ENCODE data around the gene RPH3AL. TPM values are rescaled to one million over a fixed set of nuclear protein-coding genes. Genes with fewer than 3 reads are reported as not detected.

RPH3AL gene
- total RNA-seq, 1 donor from 2014 or later = 22.3 TPM

DNA sequence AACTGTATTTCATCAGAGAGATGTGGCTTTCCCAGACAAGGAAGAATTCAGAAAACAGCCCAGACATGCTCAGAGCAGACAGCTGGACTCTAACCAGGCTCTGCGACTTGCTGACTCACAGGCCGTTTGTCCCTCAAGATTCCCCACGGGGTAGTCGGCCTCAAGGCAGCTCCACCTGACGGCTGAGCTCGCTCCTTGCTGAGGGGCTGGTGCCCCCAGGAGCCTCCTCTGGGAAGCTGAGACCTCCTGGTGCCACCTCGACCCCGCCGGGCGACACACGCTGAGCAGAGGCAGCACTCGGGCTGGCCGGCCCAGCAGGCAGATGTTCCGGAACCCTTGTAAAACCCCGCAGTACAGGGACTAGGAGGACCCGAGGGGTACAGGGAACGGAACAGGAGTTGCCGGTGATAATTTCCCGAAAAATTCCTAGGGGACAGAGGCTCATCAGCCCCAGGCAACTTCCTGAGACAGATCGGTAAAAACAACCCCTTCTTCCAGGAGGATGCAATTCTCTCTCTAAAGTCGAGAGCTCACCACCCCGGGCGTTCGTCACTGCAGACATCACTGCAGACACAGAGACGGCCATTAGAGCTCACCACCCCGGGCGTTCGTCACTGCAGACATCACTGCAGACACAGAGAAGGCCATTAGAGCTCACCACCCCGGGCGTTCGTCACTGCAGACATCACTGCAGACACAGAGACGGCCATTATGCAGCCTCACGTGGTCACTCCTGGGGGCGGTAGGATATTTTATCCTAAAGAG is 19.9 kb downstream of the RPH3AL start:
- no peaks in the 10 kb centered on the region for H3K36me3 Mint-ChIP-seq (ENCODE audit: unreplicated experiment)
- peak overlapping the region; percentile 95 for H3K27ac Mint-ChIP-seq (ENCODE audit: unreplicated experiment)
- TF ChIP-seq, protein P1, sequence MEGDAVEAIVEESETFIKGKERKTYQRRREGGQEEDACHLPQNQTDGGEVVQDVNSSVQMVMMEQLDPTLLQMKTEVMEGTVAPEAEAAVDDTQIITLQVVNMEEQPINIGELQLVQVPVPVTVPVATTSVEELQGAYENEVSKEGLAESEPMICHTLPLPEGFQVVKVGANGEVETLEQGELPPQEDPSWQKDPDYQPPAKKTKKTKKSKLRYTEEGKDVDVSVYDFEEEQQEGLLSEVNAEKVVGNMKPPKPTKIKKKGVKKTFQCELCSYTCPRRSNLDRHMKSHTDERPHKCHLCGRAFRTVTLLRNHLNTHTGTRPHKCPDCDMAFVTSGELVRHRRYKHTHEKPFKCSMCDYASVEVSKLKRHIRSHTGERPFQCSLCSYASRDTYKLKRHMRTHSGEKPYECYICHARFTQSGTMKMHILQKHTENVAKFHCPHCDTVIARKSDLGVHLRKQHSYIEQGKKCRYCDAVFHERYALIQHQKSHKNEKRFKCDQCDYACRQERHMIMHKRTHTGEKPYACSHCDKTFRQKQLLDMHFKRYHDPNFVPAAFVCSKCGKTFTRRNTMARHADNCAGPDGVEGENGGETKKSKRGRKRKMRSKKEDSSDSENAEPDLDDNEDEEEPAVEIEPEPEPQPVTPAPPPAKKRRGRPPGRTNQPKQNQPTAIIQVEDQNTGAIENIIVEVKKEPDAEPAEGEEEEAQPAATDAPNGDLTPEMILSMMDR (IDR thresholded peaks at IDR 0.05; ENCODE audit: partially characterized antibody, unreplicated experiment) = no peak

DNA sequence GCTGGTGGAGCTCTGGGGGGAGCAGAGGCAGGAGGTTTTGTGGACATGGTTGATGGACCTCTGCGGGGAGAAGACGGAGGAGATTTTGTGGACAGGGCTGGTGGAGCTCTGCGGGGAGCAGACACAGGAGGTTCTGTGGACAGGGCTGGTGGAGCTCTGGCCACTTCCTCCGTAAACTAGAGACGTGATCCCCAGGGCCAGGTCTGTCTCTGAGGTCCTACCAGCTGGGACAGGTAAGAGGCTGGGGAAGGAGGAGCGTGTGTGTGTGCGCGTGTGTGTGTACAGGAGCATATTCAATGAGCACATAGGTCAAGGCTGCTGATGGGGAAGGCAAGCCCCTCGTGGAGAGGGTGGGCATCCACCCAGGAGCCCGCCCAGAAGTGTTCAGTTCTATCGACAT is 20.6 kb downstream of the RPH3AL start:
- Mint-ChIP-seq H3K36me3 (ENCODE audit: unreplicated experiment) (no peaks in the 10 kb centered on the region), H3K4me1 (ENCODE audit: low read depth, unreplicated experiment) (peaks cover 37% of the 10 kb centered on the region), H3K27ac (ENCODE audit: unreplicated experiment) (peak overlapping the region; percentile 95), H3K27me3 (ENCODE audit: unreplicated experiment) (peaks cover 5% of the 10 kb centered on the region), H3K9me3 (ENCODE audit: unreplicated experiment) (peaks cover 5% of the 10 kb centered on the region), H3K4me3 (ENCODE audit: unreplicated experiment) (peak overlapping the region; percentile 73)
- TF ChIP-seq, protein P1 (IDR thresholded peaks at IDR 0.05; ENCODE audit: partially characterized antibody, unreplicated experiment) = no peak
- no peak for DNase-seq

More for the DNA sequence above, 19.9 kb downstream of the RPH3AL start:
- Mint-ChIP-seq H3K27me3 (ENCODE audit: unreplicated experiment) (peaks cover 5% of the 10 kb centered on the region), H3K4me3 (ENCODE audit: unreplicated experiment) (peak overlapping the region; percentile 73), H3K4me1 (ENCODE audit: low read depth, unreplicated experiment) (peaks cover 36% of the 10 kb centered on the region), H3K9me3 (ENCODE audit: unreplicated experiment) (peaks cover 5% of the 10 kb centered on the region)
- DNase-seq = no peak

DNA sequence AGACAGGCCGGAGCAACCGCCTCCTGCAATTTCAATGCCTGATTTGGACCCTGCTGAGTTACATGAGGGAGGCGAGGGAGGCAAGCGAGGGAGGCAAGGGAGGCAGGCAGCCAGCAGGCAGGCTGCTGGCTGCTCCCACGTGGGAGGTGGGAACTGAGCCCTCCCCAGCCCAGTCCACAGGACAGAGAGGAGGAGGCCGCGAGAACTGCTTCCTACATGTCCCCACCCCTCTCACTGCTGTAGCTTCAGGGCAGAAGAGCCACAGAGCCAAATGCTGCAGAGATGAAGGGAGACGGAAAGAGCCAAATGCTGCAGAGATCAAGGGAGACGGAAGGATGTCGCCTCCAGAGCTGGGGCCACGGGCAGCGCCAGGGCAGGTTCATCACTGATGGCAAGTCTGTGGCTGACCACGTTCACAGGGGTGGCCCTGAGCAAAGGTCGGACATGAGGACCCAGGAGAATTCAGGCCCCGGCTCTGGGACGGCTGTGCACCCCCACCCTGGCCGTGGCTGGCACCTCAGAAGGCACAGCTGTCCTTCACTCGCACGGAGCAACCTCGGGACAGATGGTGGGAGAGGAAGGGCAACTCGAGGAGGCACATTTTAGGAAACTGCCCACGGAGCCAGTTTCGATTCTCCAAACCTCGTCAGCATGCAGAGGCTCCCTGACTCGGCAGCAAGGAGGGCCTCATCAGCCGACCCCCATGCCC is 21.5 kb downstream of the RPH3AL start:
- H3K4me1 Mint-ChIP-seq (ENCODE audit: low read depth, unreplicated experiment) = peaks cover 35% of the 10 kb centered on the region
- TF ChIP-seq, protein P1 (IDR thresholded peaks at IDR 0.05; ENCODE audit: partially characterized antibody, unreplicated experiment) = no peak
- H3K27ac Mint-ChIP-seq (ENCODE audit: unreplicated experiment) = peak overlapping the region; percentile 64
- H3K9me3 Mint-ChIP-seq (ENCODE audit: unreplicated experiment) = peaks cover 7% of the 10 kb centered on the region
- H3K27me3 Mint-ChIP-seq (ENCODE audit: unreplicated experiment) = peaks cover 3% of the 10 kb centered on the region
- DNase-seq = no peak
- peak overlapping the region; percentile 77 for H3K4me3 Mint-ChIP-seq (ENCODE audit: unreplicated experiment)
- no peaks in the 10 kb centered on the region for H3K36me3 Mint-ChIP-seq (ENCODE audit: unreplicated experiment)

DNA sequence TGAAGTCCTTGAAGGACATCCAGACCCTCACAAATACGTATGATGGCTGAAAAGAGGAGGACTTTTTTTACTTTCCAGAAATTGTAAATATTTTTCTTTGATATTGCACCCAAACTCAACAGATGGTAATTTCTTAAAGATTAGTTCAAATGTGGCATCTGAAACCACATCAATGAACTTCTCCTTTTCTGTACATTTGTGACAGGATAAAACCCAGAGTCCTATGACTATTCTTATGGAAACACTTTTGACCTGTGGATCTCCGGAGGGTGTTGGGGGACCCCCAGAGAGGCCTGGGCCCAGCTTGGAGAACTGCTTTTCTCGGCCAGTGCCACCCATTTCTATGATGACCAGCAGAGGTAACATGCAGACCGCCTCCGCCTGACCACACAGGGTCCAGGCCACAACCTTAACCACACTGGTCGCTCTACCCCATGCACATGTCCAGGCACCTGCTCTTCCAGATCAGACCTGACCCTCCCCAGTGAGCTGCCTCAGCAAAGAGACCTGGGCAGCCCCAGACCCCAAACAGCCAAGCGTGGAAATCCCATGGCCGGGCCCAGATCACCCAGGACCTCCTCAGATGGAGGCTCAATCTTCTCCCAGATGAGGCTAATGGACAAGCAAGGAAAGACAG is 22.7 kb downstream of the RPH3AL start:
- Mint-ChIP-seq H3K9me3 (ENCODE audit: unreplicated experiment) (peaks cover 8% of the 10 kb centered on the region), H3K36me3 (ENCODE audit: unreplicated experiment) (no peaks in the 10 kb centered on the region), H3K4me3 (ENCODE audit: unreplicated experiment) (no peak overlapping the region), H3K27me3 (ENCODE audit: unreplicated experiment) (peaks cover 3% of the 10 kb centered on the region), H3K27ac (ENCODE audit: unreplicated experiment) (peak overlapping the region; percentile 82), H3K4me1 (ENCODE audit: low read depth, unreplicated experiment) (peaks cover 30% of the 10 kb centered on the region)
- TF ChIP-seq, protein P1 (IDR thresholded peaks at IDR 0.05; ENCODE audit: partially characterized antibody, unreplicated experiment) = no peak
- DNase-seq = no peak
